ENCODE measurements around the gene IL6. TPM values are rescaled to one million over a fixed set of nuclear protein-coding genes. Genes with fewer than 3 reads are reported as not detected.

The IL6 gene
- total RNA-seq, 1 experiment from 2014 or later = 113 TPM

DNA sequence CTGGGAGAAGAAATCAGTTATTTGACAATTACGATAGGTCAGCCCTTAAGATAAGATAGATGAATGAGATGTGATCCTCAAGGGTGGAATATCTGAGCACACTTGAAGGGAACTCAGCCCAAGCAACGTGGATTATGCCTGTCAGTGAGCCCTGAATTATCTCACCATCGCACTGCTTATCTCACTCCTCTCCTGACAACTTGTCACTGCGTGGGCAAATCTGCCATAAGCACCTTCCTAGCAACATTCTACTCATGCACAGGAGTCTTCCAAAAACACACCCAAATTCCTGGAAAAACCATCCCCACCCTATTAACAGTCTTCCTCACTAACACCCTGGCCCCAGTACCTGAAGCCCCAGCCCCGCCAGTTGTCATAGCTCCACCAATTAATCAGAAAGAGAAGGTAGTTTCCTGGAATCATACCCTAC is 46.5 kb upstream of the IL6 start:
- H3K27ac ChIP-seq (ENCODE audit: low read length) = no peak overlapping the region
- intact Hi-C loops (cut with micrococcal nuclease) = no loop called here
- no peaks in the 10 kb centered on the region for H3F3A ChIP-seq (ENCODE audit: low read length, unreplicated experiment)
- no peaks in the 10 kb centered on the region for H3K36me3 ChIP-seq (ENCODE audit: low read depth, low read length)
- TF ChIP-seq EZH2phosphoT487 (IDR thresholded peaks at IDR 0.05; ENCODE audit: borderline replicate concordance, low read length) = no peak
- TF ChIP-seq, protein P1, sequence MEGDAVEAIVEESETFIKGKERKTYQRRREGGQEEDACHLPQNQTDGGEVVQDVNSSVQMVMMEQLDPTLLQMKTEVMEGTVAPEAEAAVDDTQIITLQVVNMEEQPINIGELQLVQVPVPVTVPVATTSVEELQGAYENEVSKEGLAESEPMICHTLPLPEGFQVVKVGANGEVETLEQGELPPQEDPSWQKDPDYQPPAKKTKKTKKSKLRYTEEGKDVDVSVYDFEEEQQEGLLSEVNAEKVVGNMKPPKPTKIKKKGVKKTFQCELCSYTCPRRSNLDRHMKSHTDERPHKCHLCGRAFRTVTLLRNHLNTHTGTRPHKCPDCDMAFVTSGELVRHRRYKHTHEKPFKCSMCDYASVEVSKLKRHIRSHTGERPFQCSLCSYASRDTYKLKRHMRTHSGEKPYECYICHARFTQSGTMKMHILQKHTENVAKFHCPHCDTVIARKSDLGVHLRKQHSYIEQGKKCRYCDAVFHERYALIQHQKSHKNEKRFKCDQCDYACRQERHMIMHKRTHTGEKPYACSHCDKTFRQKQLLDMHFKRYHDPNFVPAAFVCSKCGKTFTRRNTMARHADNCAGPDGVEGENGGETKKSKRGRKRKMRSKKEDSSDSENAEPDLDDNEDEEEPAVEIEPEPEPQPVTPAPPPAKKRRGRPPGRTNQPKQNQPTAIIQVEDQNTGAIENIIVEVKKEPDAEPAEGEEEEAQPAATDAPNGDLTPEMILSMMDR (conservative IDR thresholded peaks at IDR 0.05; ENCODE audit: low read depth, low read length) = no peak
- no peak for TF ChIP-seq EZH2 (IDR thresholded peaks at IDR 0.05; ENCODE audit: low read length, unreplicated experiment)
- BruUV-seq (replicated peaks) = no TSS peak
- H3K4me2 ChIP-seq (ENCODE audit: low read length) = no peak overlapping the region
- H3K9ac ChIP-seq (ENCODE audit: low read length) = no peak overlapping the region
- H4K20me1 ChIP-seq (ENCODE audit: low read length) = no peaks in the 10 kb centered on the region
- POLR2A ChIA-PET (ENCODE audit: unreplicated experiment) = no interaction called here
- no peak overlapping the region for H2AFZ ChIP-seq (ENCODE audit: low read length)
- no peaks in the 10 kb centered on the region for H3K9me3 ChIP-seq (ENCODE audit: low read length)
- no peak for ATAC-seq
- peaks cover 10% of the 10 kb centered on the region for H3K4me1 ChIP-seq (ENCODE audit: insufficient read depth, low read length)
- H3K79me2 ChIP-seq (ENCODE audit: low read length) = no peaks in the 10 kb centered on the region
- no peak overlapping the region for H3K4me3 ChIP-seq (ENCODE audit: low read length)
- no peaks in the 10 kb centered on the region for H3K27me3 ChIP-seq (ENCODE audit: low read length)
- DNase-seq = no peak
- CTCF ChIA-PET = no interaction called here
- no peaks in the 10 kb centered on the region for H3K9me2 ChIP-seq (replicated peaks; ENCODE audit: low read length)

DNA sequence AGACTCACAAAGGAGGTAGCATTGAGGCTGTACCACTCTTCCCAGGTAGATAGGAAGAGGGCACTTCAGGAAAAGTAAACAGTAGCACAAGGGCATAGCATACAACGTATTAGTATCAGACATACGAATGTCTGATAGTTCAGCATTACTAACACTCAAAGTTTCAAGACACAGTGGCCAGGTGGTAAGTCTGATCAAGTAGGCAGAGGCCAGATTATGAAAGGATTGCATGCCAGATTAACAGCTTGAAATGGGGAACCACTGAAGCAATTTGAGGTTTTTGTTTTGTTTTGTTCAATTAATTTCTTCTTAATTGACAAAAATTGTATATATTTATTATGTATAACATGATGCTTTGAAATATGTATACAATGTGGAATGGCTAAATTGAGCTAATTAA is 45.7 kb upstream of the IL6 start:
- H3K36me3 ChIP-seq (ENCODE audit: low read depth, low read length) = no peaks in the 10 kb centered on the region
- DNase-seq (no peak), ATAC-seq (no peak)
- CTCF ChIA-PET = no interaction called here
- H3K9me2 ChIP-seq (replicated peaks; ENCODE audit: low read length) = no peaks in the 10 kb centered on the region
- H3K4me1 ChIP-seq (ENCODE audit: insufficient read depth, low read length) = peaks cover 2% of the 10 kb centered on the region; the same call in 1 of the 2 replicates
- BruUV-seq (replicated peaks) = no TSS peak
- H3K4me2 ChIP-seq (ENCODE audit: low read length) = no peak overlapping the region
- H3K79me2 ChIP-seq (ENCODE audit: low read length) = no peaks in the 10 kb centered on the region
- intact Hi-C loops (cut with micrococcal nuclease) = no loop called here
- no peak overlapping the region for H3K4me3 ChIP-seq (ENCODE audit: low read length)
- no peaks in the 10 kb centered on the region for H4K20me1 ChIP-seq (ENCODE audit: low read length)
- H3F3A ChIP-seq (ENCODE audit: low read length, unreplicated experiment) = no peaks in the 10 kb centered on the region
- no peak for TF ChIP-seq EZH2 (IDR thresholded peaks at IDR 0.05; ENCODE audit: low read length, unreplicated experiment)
- TF ChIP-seq, protein P1 (conservative IDR thresholded peaks at IDR 0.05; ENCODE audit: low read depth, low read length) = no peak
- TF ChIP-seq EZH2phosphoT487 (IDR thresholded peaks at IDR 0.05; ENCODE audit: borderline replicate concordance, low read length) = no peak
- H3K27me3 ChIP-seq (ENCODE audit: low read length) = no peaks in the 10 kb centered on the region
- no peaks in the 10 kb centered on the region for H3K9me3 ChIP-seq (ENCODE audit: low read length)
- no peak overlapping the region for H2AFZ ChIP-seq (ENCODE audit: low read length)
- no peak overlapping the region for H3K9ac ChIP-seq (ENCODE audit: low read length)
- H3K27ac ChIP-seq (ENCODE audit: low read length) = no peak overlapping the region
- POLR2A ChIA-PET (ENCODE audit: unreplicated experiment) = no interaction called here

DNA sequence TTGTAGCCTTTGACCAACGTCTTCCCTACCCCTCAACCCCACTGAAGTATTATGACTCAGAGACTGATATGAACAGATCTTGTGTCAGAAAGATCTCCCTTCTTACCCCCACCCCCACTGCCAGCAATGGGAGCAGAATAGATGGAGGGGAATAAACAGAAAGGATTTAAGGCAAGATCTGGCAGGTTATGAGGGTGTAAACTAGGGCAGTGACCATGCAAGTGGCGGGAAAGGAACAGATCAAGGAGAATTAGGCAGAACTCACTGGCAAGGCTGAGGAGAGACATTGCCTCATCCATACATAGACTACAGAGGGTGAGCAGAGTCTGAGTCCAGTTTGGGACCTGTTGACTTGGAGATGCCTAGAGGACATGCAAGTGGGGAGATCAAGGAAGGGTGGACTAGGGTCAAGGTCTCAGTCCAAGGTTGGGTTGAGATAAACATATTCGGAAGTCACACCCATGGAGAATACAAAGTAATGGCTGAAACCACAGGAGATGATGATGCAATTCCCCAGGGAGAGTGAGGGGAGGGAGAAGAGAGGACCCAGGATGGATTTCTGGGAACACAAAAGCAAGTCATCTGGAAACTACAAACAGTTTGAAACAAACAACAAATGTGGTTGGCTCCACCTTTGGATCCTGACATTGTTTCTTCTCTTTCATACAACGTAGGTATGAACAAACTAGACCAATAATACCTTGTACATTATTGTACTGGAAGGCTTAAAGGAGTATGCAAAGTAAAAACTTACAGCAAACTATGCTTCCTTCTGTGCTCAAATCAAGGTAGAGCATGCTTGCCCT is 44.9 kb upstream of the IL6 start:
- H3K9me3 ChIP-seq (ENCODE audit: low read length) = no peaks in the 10 kb centered on the region
- no peaks in the 10 kb centered on the region for H3K27me3 ChIP-seq (ENCODE audit: low read length)
- ATAC-seq (no peak), DNase-seq (no peak)
- no TSS peak for BruUV-seq (replicated peaks)
- no peaks in the 10 kb centered on the region for H4K20me1 ChIP-seq (ENCODE audit: low read length)
- no peak for TF ChIP-seq EZH2 (IDR thresholded peaks at IDR 0.05; ENCODE audit: low read length, unreplicated experiment)
- TF ChIP-seq, protein P1 (conservative IDR thresholded peaks at IDR 0.05; ENCODE audit: low read depth, low read length) = no peak
- no peak for TF ChIP-seq EZH2phosphoT487 (IDR thresholded peaks at IDR 0.05; ENCODE audit: borderline replicate concordance, low read length)
- no peaks in the 10 kb centered on the region for H3K9me2 ChIP-seq (replicated peaks; ENCODE audit: low read length)
- no peak overlapping the region for H3K4me2 ChIP-seq (ENCODE audit: low read length)
- ChIA-PET CTCF (no interaction called here), POLR2A (ENCODE audit: unreplicated experiment) (no interaction called here)
- no peaks in the 10 kb centered on the region for H3K4me1 ChIP-seq (ENCODE audit: insufficient read depth, low read length)
- no peak overlapping the region for H2AFZ ChIP-seq (ENCODE audit: low read length)
- H3K79me2 ChIP-seq (ENCODE audit: low read length) = no peaks in the 10 kb centered on the region
- H3F3A ChIP-seq (ENCODE audit: low read length, unreplicated experiment) = no peaks in the 10 kb centered on the region
- intact Hi-C loops (cut with micrococcal nuclease) = no loop called here
- no peaks in the 10 kb centered on the region for H3K36me3 ChIP-seq (ENCODE audit: low read depth, low read length)
- no peak overlapping the region for H3K9ac ChIP-seq (ENCODE audit: low read length)
- H3K27ac ChIP-seq (ENCODE audit: low read length) = no peak overlapping the region
- no peak overlapping the region for H3K4me3 ChIP-seq (ENCODE audit: low read length)

All from PC-3 (cell line).